HG03039 (cell line): ENCODE data around the gene TTLL7.

Experiments
- ATAC-seq: cut with Tn5 transposase; IDR thresholded peaks from one replicate; pipeline ENCODE4 v1.9.1; 2021; ENCODE audit warnings: mild to moderate bottlenecking, moderate library complexity; ENCODE audit not compliant: unreplicated experiment

The TTLL7 gene

GRCh38 chr1:83883979-83884378, 115.0 kb downstream of the TTLL7 start:
- ATAC-seq, result no peak

GRCh38 chr1:83882906-83883305, 116.0 kb downstream of the TTLL7 start:
- no peak for ATAC-seq

GRCh38 chr1:83872515-83872914, 126.4 kb downstream of the TTLL7 start:
- no peak for ATAC-seq

- no peak for ATAC-seq
Observed at GRCh38 chr1:83864991-83865390, 133.9 kb downstream of the TTLL7 start.

- ATAC-seq, result peak; percentile 98
Observed at GRCh38 chr1:83860490-83861221, 138.3 kb downstream of the TTLL7 start.

- ATAC-seq, result no peak
Observed at GRCh38 chr1:83857716-83858115, 141.2 kb downstream of the TTLL7 start.

GRCh38 chr1:83857103-83857502, 141.8 kb downstream of the TTLL7 start:
- no peak for ATAC-seq

- no peak for ATAC-seq
Observed at GRCh38 chr1:83856381-83856780, 142.6 kb downstream of the TTLL7 start.

GRCh38 chr1:83854456-83854855, 144.5 kb downstream of the TTLL7 start:
- ATAC-seq, result no peak

- ATAC-seq, result no peak
Observed at GRCh38 chr1:83850834-83851233, 148.1 kb downstream of the TTLL7 start.

GRCh38 chr1:83849191-83850061, 149.5 kb downstream of the TTLL7 start:
- peak; percentile 69 for ATAC-seq

GRCh38 chr1:83846138-83846537, 152.8 kb downstream of the TTLL7 start:
- no peak for ATAC-seq

GRCh38 chr1:83845437-83846071, 153.4 kb downstream of the TTLL7 start:
- no peak for ATAC-seq

GRCh38 chr1:83844546-83844945, 154.4 kb downstream of the TTLL7 start:
- no peak for ATAC-seq

GRCh38 chr1:83839566-83840173, 159.3 kb downstream of the TTLL7 start:
- no peak for ATAC-seq

- no peak for ATAC-seq
Observed at GRCh38 chr1:83838573-83838972, 160.4 kb downstream of the TTLL7 start.

GRCh38 chr1:83836543-83836942, 162.4 kb downstream of the TTLL7 start:
- no peak for ATAC-seq

- no peak for ATAC-seq
Observed at GRCh38 chr1:83834621-83835264, 164.2 kb downstream of the TTLL7 start.

- ATAC-seq, result no peak
Observed at GRCh38 chr1:83832194-83832593, 166.7 kb downstream of the TTLL7 start.

GRCh38 chr1:83829106-83829505, 169.8 kb downstream of the TTLL7 start:
- no peak for ATAC-seq

GRCh38 chr1:83828456-83828855, 170.5 kb downstream of the TTLL7 start:
- ATAC-seq, result no peak
